Smooth muscle cell (in vitro differentiated cells): ENCODE data around the gene KLF13. TPM values are rescaled to one million over a fixed set of nuclear protein-coding genes. Genes with fewer than 3 reads are reported as not detected.

Experiments used
- DNase-seq: peaks from one replicate; lab custom pipeline; 2025; ENCODE audit not compliant: unreplicated experiment; lab: John Stamatoyannopoulos, UW
- H2AFZ ChIP-seq: fragments of 200-600 bp; sonication (generic); 2 replicates; pipeline ENCODE4 v1.6.0; 2016; ENCODE audit warnings: antibody characterized with exemption, low read depth, mild to moderate bottlenecking
- H3F3A ChIP-seq: fragments of 200-600 bp; sonication (generic); 2 replicates; pipeline ENCODE4 v1.6.0; 2017; ENCODE audit warnings: antibody characterized with exemption, low read depth
- H3K27ac ChIP-seq: fragments of 200-600 bp; sonication (generic); 2 replicates; pipeline ENCODE4 v1.5.1; 2016; ENCODE audit warnings: low read depth, mild to moderate bottlenecking
- H3K27me3 ChIP-seq: fragments of 200-600 bp; sonication (generic); 2 replicates; pipeline ENCODE4 v1.6.1; 2016; ENCODE audit warnings: low read depth, mild to moderate bottlenecking
- H3K36me3 ChIP-seq: fragments of 200-600 bp; sonication (generic); 2 replicates; pipeline ENCODE4 v1.5.1; 2016; ENCODE audit warnings: low read depth
- H3K4me1 ChIP-seq: fragments of 200-600 bp; sonication (generic); 2 replicates; pipeline ENCODE4 v1.5.1; 2016; ENCODE audit warnings: low read depth
- H3K4me2 ChIP-seq: fragments of 200-600 bp; sonication (generic); 2 replicates; pipeline ENCODE4 v1.6.0; 2016; ENCODE audit warnings: mild to moderate bottlenecking
- H3K4me3 ChIP-seq: fragments of 200-600 bp; sonication (generic); 2 replicates; pipeline ENCODE4 v1.5.1; 2016; ENCODE audit warnings: mild to moderate bottlenecking
- H3K79me2 ChIP-seq: fragments of 200-600 bp; sonication (generic); 2 replicates; pipeline ENCODE4 v1.6.0; 2016; ENCODE audit warnings: low read depth, mild to moderate bottlenecking
- H3K9ac ChIP-seq: fragments of 200-600 bp; sonication (generic); 2 replicates; pipeline ENCODE4 v1.6.0; 2016; ENCODE audit warnings: low read depth
- H3K9me3 ChIP-seq: fragments of 200-600 bp; sonication (generic); replicated peaks from 2 replicates; pipeline ENCODE4 v1.5.1; 2016; ENCODE audit warnings: low read depth
- H4K20me1 ChIP-seq: fragments of 200-600 bp; sonication (generic); 2 replicates; pipeline ENCODE4 v1.6.0; 2016; ENCODE audit warnings: low read depth
- CTCF ChIP-seq: fragments of 200-600 bp; sonication (generic); IDR thresholded peaks from 2 replicates; pipeline ENCODE4 v1.5.1; 2017; ENCODE audit warnings: borderline replicate concordance, mild to moderate bottlenecking, antibody characterized with exemption; ENCODE audit not compliant: insufficient read depth, poor library complexity, severe bottlenecking
- WGBS: methylation state at CpG from one replicate; pipeline ENCODE4 v1.1.7; 2016; ENCODE audit warnings: low lambda C conversion rate; 5-methylcytosine and 5-hydroxymethylcytosine counted together
- polyA plus RNA-seq: library from polyadenylated mRNA; unstranded; fragments of >200 nt; fragmentation: Nextera tagmentation; extraction: Ambion mirVana; gene quantifications from 2 replicates; pipeline ENCODE4 v1.2.1, GENCODE V29; 2016
- total RNA-seq: library from RNA; depleted of rRNA; stranded (reverse); fragments of >200 nt; gene quantifications from 2 replicates; pipeline ENCODE4 v1.2.3, GENCODE V29; 2014

Gene KLF13
- total and polyA plus RNA-seq, 2 experiments from 2014 or later: 42.1 to 74.2 TPM

GRCh38 chr15:31317421-31318327 lies 9.0 kb upstream of the KLF13 start:
- Histone ChIP-seq H3K9me3 (peaks cover 3% of the 10 kb centered on the region), H3K79me2 (no peaks in the 10 kb centered on the region), H2AFZ (no peak overlapping the region), H3K4me1 (no peaks in the 10 kb centered on the region), H3K27ac (no peak overlapping the region), H4K20me1 (no peaks in the 10 kb centered on the region), H3K9ac (no peak overlapping the region), H3K36me3 (no peaks in the 10 kb centered on the region), H3K4me3 (no peak overlapping the region), H3K27me3 (no peaks in the 10 kb centered on the region), H3F3A (no peaks in the 10 kb centered on the region), H3K4me2 (no peak overlapping the region)
- 92% methylated on average over 21 of the region's 21 CpGs for WGBS
- no peak for TF ChIP-seq CTCF
- DNase-seq: no peak

GRCh38 chr15:31318429-31318828 lies 8.2 kb upstream of the KLF13 start:
- Histone ChIP-seq H3K36me3 (no peaks in the 10 kb centered on the region), H3F3A (no peaks in the 10 kb centered on the region), H3K9me3 (peaks cover 3% of the 10 kb centered on the region), H4K20me1 (no peaks in the 10 kb centered on the region), H3K4me3 (no peak overlapping the region), H3K79me2 (no peaks in the 10 kb centered on the region), H3K9ac (no peak overlapping the region), H2AFZ (no peak overlapping the region), H3K4me1 (no peaks in the 10 kb centered on the region), H3K27ac (no peak overlapping the region), H3K27me3 (no peaks in the 10 kb centered on the region), H3K4me2 (no peak overlapping the region)
- DNase-seq: no peak
- 95% methylated on average over 4 of the region's 4 CpGs for WGBS
- no peak for TF ChIP-seq CTCF

- 87% methylated on average over 5 of the region's 5 CpGs for WGBS
- H2AFZ ChIP-seq: no peak overlapping the region
Observed at GRCh38 chr15:31320022-31320421, 6.6 kb upstream of the KLF13 start.

More at GRCh38 chr15:31320022-31320421, 6.6 kb upstream of the KLF13 start:
- no peaks in the 10 kb centered on the region for H3K36me3 ChIP-seq
- TF ChIP-seq CTCF: no peak
- H3K9me3 ChIP-seq: peaks cover 3% of the 10 kb centered on the region
- no peaks in the 10 kb centered on the region for H3K79me2 ChIP-seq
- peaks cover 2% of the 10 kb centered on the region for H3K4me1 ChIP-seq
- no peaks in the 10 kb centered on the region for H3K27me3 ChIP-seq
- no peak overlapping the region for H3K9ac ChIP-seq
- H3K27ac ChIP-seq: no peak overlapping the region
- H3F3A ChIP-seq: no peaks in the 10 kb centered on the region
- H3K4me3 ChIP-seq: no peak overlapping the region
- no peaks in the 10 kb centered on the region for H4K20me1 ChIP-seq
- H3K4me2 ChIP-seq: no peak overlapping the region
- no peak for DNase-seq
